GM19239 (cell line): ENCODE data around the gene ADAMTS2.

Experiments used
- DNase-seq: peaks from one replicate; pipeline ENCODE4 v3.0.0; 2011; ENCODE audit warnings: low spot score; ENCODE audit not compliant: insufficient read length
- FAIRE-seq: peaks from 2 replicates; lab custom pipeline; 2011; peaks lifted over from hg19 to GRCh38; lab: Jason Lieb, UNC

Gene ADAMTS2

DNA sequence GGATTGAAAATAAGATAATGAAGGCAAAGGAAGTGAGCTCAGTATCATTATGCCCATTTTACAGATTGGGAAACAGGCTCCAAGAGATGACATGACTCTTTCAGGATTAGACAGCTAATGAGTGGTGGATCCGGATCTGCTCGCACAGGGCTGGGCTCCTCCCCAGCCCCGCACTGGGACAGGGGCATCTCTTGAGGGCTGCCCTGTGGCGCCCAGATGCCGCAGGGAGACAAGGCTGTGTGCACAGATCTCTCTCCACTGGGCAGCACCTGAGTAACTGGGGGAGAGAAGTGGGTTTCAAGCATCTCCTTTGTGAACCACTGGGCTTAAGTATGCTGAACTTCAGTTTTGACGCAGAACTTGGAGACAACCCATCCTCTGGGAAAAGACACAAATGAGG, 43.9 kb downstream of the ADAMTS2 start:
- DNase-seq (no peak), FAIRE-seq (no peak)

DNA sequence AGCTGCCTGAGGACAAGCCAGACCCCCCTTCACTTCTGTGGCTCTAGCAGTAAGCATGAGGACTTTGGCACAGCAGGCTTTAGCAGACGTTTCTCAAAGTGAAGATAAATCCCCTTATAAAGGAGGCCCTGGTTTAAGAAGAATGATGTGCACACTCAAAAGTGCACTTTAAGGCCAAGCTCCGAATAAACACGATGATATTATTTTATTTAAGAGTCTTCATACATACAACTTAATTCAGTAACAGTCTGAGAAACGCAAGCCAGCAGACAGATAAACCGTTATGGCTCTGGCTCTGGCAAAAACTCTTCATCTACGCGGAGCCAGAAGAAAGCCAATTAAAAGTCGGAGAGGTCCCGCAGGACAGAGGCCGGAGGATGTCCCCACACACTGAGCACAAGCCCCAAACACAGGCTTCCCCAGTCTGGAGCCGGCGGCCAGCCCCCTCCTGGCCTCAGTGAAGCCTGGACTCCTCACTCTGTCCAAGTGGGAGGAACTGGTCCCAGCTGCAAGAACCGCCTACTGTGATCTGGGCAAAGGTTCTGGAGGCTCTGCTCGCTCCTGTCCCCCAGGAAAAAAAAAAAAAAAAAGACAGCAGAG, 44.6 kb downstream of the ADAMTS2 start:
- FAIRE-seq, result no peak
- no peak for DNase-seq

DNA sequence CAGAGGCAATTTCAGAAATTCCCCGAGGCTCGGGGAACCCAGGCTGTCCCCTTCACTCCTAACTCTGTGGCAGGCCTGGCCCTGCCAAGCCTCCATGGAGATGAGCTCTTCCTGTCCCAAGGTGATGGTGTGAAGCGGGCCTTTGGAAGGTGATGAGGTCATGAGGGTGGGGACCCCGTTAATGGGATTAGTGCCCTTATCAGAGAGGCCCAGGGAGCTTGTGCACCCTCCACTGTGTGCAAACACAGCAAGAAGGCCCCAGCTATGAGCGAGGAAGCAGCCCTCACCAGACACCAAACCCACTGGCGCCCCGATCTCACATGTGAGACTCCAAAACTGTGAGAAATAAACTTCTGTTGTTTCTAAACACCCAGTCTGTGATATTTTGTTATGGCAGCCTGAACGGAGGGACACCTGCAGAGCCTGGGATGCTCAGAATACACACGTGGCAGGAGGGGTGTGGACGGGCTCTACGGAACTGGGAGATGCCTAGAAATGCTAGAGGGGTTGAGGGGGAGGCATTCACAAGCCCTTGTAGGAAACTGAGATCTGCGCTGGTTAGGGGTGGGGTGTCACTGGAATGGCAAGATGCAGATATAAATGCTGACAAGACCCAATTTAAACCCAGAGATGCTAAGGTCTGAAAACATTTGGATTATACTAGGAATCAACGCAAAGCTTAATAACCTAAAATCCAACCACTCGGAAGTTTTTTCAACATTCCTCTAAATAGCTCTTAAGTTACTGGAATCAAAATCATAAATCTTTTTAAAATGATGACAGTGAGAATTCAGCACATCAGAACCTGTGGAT, 46.9 kb downstream of the ADAMTS2 start:
- no peak for FAIRE-seq
- no peak for DNase-seq

DNA sequence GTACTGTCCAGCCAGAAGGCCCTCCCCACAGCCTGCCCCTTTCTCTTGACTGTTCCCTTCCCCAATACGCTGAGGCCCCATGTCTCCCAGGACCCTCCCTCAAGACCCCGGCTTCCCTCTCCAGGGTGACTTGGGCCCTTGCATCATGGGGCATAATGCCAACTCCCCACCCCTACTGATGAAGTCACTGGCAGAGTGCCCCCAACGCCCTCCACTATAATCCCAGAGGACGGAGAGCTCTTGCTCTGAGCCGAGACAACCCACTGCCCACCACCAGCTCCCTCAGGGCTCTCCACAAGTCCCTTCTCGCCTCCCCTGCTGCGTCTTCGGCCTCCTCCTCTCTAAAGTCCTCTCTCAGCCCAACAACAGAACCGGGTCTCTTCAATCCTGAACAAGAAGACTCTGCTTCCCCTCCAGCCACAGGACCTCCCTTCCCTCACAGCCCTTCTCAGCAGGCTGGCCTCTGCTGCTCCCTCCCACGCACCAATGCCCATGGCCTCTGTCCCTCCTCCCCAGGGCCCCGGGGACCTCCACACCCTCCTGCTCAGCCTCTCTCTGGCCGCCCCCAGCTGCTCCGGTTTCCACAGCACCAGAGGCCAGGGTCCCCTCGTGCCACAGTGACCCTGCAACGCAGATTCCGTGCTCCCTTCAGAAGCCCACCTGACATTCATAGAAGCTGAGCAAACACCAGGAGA, 47.6 kb downstream of the ADAMTS2 start:
- FAIRE-seq, result no peak

GRCh38 chr5:179297026-179297425, 48.2 kb downstream of the ADAMTS2 start:
- DNase-seq (no peak), FAIRE-seq (no peak)

More for the DNA sequence above, 47.6 kb downstream of the ADAMTS2 start:
- DNase-seq, result no peak

DNA sequence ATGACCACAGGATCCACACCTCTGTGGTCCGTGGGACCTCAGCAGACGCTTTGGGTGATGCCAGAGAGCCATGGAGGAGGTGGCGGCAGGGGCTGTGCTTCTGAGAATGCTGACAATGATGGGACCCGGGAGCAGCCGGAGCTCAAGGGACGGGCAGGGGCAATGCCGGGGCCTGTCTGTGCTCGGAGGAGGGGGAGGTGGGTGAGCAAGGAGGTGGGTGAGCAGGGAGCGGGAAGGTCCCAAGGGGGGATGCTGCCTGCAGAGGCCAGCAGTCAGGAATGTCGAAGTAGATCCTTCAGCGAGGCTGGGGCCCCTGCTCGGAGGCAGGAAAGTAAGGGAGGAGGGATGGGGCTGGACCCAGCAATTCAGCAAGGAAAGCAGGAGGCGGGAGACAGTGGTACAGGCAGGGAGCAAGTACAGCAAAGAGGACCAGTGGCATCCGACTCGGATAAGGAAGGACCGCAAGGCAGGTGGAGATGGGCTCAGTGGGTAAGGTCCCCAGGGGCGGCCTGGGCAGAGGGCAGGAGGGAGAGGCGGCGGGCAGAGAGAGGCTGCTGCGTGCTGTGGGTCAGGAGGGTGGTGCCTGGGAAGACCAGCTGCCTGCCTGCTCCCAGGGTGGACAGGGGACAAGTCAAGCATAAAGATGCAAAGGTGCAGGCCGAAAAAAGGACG, 49.0 kb downstream of the ADAMTS2 start:
- DNase-seq (no peak), FAIRE-seq (no peak)

- DNase-seq, result no peak
- FAIRE-seq, result no peak
Observed at GRCh38 chr5:179295778-179296149, 49.5 kb downstream of the ADAMTS2 start.

DNA sequence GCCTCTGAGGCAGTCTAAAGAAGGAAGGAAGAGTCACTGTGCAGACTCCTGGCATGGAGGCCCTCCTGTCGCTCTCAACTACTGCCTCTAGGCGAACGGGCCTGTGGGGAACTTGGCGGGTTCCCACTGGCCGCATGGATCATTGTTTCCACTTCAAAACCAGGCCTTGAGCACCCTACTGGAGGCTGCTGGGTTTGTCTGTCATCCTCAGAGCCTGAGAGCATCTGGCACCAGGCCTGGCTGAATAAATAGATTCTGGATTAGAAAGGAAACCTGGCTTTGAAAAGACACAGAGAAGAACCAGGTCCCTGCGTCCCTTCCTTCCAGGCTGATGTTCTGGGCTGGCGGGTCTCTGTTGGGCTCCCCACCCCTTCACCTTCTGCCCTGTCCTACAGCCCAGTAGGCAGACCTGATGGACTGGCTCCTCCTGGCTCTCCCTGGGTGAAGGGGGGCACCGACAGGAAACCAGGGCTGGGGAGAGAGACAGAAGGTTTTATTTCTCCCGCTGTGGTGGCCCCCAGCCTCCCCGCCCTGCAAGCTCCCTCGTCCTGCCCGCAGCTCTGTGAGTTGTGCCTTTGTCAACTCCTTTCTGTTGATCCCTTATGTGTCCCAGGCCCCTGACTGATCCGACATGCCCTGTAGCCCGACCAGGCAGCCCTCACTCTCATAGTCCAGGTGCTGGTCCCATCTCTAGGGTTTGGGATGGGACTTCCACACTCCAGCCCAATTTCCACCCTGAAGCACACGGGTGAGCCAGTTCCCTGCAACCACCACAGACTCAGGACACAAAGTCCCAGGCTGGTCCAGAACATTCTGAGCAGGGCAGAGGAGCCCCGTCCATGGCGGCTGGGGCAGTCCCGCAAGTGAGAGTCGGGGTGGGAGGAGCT, 50.1 kb downstream of the ADAMTS2 start:
- FAIRE-seq (no peak), DNase-seq (no peak)

DNA sequence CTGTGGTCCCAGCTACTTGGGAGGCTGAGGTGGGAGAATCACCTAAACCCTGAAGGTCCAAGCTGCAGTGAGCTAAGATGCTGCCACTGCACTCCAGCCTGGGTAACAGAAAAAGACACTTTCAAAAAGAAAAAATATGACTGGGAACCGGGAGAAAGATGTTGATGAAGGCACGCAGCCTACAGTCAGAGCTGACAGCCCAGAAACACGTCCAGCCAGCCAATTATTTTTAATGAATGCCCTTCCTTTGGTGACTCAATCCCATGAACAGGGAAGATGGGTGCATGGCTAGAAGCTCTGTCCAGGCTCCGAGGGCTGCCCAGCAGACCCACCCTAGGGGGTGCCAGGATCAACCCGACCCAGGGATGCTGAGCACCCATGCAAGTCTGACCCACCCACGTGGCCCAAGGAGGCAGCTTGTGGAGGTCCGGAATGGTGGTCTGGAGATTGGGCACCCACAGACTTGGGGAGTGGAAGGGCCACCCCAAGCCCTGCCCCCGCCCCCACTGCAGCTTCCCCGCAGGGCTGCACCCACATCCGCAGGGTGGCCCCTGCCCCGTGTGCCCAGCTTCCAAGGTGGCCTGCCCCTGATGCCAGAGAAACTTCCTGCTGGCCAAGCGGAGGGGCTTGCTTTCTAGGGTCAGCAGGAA, 51.0 kb downstream of the ADAMTS2 start:
- FAIRE-seq (no peak), DNase-seq (no peak)

DNA sequence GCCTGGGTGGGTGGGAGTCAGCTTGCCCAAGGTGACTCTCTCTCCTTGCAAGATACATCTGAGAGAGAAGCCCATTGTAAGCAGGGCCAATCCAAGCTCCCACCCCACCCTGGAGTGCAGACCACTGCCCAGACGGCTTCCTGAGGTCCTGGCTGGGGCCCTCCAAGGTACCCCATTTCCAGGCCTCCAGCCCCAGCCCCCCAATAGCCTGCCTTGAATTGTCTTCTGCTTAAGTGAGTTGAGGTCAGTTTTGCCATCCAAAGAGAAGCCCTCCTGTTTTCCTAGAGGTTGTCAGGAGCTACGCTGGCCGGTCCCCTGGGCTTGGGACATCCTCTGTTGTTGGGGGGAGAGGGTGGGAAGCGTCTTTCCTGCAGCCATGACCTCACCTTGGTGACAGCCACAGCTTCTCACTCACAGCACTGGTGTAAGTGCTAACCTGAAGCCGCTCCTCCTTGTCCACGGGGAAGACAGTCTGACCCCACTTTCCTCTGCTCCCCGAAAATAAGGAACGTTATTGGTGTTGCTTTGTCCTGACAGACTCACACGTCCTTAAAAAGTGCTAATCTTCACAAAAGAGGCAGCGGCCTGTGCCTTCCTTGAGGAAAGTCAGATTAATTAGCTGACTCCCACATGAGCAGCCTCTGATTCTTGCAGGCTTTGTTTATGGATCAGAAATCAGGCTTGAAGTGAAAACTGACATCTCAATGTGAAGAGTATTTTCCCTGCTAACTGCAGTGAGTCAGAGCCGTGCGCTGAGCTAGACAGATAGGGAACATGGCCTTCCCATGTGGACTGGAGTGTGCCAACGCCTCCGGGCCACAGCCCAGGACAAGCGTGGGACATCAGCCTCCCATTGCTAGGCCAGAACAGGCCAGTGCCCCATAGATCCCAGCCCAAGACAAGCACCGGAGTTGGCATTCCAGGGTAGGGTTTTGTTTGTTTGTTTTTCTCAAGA, 52.3 kb downstream of the ADAMTS2 start:
- DNase-seq (no peak), FAIRE-seq (no peak)

DNA sequence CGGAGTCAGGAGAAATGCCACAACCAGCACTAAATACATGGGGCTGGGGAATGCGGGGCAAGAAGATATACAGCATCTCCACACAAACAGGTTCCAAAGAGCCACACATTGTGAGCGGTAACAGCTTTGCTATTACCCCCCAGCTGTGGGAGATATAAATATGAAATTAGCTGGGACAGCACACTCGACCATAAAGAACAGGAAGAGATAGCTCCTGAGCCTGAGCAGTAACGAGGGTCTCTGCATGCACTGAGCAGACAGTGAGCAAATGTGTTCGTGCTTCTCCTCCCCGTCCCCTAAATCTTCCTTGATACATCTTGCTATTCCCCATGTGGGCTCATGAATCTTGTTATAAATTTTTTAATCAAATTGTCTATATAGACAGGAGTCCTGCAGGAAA, 53.1 kb downstream of the ADAMTS2 start:
- FAIRE-seq, result no peak
- DNase-seq, result no peak

DNA sequence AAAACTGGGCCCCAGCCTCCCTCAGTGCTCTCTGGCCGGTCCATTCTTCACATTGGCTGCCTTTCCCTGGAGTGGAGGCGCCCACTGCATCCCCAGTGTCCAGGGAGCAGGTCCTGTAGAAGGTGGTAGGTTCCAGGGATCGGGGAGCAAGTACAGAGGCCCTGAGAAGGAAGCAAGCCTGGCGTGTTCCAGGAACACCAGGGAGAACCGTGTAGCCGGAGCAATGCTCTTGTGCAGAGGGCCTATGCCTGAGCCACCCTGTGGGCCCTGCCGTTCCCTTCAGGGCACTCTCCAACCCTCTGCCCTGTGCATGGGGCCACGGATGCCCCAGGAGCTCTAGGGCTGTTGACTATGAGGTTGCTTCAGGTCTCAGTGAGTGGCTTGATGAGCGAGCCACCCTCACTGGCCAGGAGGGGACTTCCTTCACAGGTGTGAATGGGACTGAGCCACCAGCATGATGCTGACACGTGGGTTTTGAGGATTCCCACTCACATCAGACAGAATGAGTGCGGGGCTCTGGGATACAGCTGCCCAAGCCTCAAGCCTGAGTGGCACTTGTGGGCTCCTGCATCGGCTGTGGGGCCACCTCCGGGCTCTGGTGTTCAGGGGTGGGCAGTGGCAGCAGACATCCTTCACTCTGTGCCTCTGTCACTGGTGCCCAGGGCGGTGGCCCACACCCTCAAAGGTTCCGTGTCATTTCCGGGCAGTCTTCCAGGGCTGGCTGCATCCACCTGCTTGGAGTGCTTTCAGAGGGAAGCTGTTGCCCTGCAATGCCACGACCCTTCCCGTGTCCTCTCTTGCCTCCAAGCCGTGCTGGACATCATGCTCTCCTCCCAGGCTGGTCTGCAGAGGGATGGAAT, 54.4 kb downstream of the ADAMTS2 start:
- no peak for FAIRE-seq
- no peak for DNase-seq

- no peak for FAIRE-seq
Observed at GRCh38 chr5:179289756-179290385, 55.4 kb downstream of the ADAMTS2 start.

DNA sequence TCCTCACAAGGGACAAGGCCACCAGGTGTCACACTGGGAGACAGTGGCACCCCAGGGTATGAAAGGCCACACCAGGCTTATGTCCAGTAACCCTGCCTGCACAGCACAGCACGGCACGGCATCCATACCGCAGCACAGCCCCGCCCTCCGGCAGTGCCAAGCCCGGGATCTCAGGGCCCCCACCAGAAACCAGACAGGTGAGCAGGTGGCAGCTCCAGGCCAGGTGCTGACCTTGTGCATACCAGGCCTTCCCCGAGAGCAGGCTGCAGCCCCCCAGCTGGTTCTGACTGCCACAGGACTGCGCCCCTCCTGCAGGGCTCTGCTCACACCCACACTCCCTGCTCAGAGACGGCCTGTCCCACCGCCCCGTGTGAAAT, 56.5 kb downstream of the ADAMTS2 start:
- DNase-seq, result no peak
- no peak for FAIRE-seq

More at GRCh38 chr5:179289756-179290385, 55.4 kb downstream of the ADAMTS2 start:
- no peak for DNase-seq

DNA sequence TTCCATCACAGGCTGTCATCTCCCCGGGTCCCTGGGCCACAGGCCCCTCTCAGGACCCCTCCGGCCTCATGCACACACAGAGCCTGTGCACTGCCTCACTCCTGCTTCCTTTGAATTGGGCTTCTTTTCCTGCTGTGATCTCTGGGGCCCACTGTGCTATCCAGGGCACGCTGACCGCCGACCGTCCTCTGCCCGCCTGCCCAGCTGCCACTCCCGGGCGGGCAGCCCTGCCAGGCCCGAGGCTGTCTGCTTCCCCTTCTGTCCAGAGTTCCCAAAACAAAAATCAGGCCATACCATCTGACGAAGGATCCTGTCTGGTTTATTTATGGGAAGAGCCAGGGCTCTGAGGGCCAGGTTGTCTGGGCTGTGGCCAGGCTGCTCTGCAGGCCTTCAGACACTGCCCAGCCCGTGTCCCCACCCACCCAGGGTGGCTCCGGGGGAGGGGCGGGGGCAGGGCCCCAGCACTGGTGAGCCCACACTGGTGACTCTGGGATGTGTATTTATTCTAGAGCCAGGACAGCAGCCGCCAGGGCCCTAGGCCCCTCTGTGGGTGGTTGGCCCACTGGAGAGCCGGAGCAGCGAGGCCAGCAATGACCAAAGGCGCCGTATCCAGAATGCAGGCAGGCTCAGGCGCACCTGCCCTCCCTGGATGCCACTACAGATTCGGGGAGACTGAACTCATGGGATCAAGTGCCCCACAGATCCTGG, 57.0 kb downstream of the ADAMTS2 start:
- DNase-seq (no peak), FAIRE-seq (no peak)

DNA sequence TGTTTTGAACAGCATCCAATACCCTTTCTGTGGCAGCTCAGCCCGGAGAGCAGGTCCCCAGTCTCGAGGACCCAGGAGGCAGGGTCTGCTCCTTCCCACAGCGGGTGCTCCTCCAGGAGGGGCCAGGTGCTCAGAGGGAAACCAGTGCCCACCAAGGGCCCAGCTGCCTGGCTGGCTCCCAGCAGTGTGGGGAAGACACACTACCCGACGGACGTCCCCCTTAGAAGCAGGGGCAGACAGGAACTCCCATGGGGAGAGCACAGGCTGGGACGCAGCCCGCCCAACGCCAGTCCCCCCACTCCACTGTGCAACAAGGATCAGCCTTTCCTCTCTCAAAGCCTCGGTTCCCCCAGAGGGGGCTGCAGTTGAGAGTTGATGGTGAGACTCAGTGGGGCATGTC, 57.6 kb downstream of the ADAMTS2 start:
- no peak for FAIRE-seq
- no peak for DNase-seq
